A549 (cell line): ENCODE results near the gene DOCK10. TPM values are rescaled to one million over a fixed set of nuclear protein-coding genes. Genes with fewer than 3 reads are reported as not detected.

Experiments
- ATAC-seq, 2 experiments: fragments of 200-7000 bp in 1 of 2; fragments of >200 bp in 1 of 2; cut with Nextera tagmentation in 1 of 2; cut with Tn5 transposase in 1 of 2; 3 replicates each; pipeline versions ENCODE4 v1.8.0 to v1.9.1; 2018 to 2020; ENCODE audit warnings: mild to moderate bottlenecking in 1 of 2, moderate library complexity in 1 of 2
- CTCF ChIA-PET: fragments of 300-600 bp; sonication (Branson Sonifier 250); formaldehyde crosslinking; extraction: SDS; loops from one replicate; lab custom pipeline; 2021; ENCODE audit warnings: antibody characterized with exemption, inconsistent platforms; lab: Yijun Ruan, JAX
- POLR2A ChIA-PET: fragments of 350-600 bp; formaldehyde crosslinking; extraction: SDS; loops from one replicate; lab custom pipeline; 2021; ENCODE audit warnings: antibody characterized with exemption, inconsistent platforms; lab: Yijun Ruan, JAX
- DNase-seq, 2 experiments: peaks; one replicate each; pipeline versions ENCODE4 v3.0.0 to v3.0.0-alpha.2; 2011 to 2016; ENCODE audit warnings: low read depth in 1 of 2, low spot score in 1 of 2
- FAIRE-seq: peaks from 2 replicates; lab custom pipeline; 2011; peaks lifted over from hg19 to GRCh38; lab: Jason Lieb, UNC
- H3K27ac ChIP-seq, 2 experiments: fragments of >200 bp; sonication (Bioruptor Twin); formaldehyde crosslinking; 3 replicates each; pipeline ENCODE4 v1.5.1; 2016 to 2017
- H3K4me1 ChIP-seq: fragments of >200 bp; sonication (Bioruptor Twin); formaldehyde crosslinking; 3 replicates; pipeline ENCODE4 v1.6.1; 2016
- H3K4me2 ChIP-seq: fragments of >200 bp; sonication (Bioruptor Twin); formaldehyde crosslinking; 3 replicates; pipeline ENCODE4 v1.6.1; 2016
- H3K4me3 ChIP-seq: fragments of >200 bp; sonication (Bioruptor Twin); formaldehyde crosslinking; 3 replicates; pipeline ENCODE4 v1.5.1; 2016
- H3K9me3 ChIP-seq: fragments of >200 bp; sonication (Bioruptor Twin); formaldehyde crosslinking; 3 replicates; pipeline ENCODE4 v1.6.1; 2016
- BCL3 ChIP-seq: fragments of >200 bp; sonication (Bioruptor Twin); formaldehyde crosslinking; IDR thresholded peaks from 3 replicates; pipeline ENCODE4 v1.6.1; 2016
- BHLHE40 ChIP-seq: IDR thresholded peaks from 2 replicates; pipeline ENCODE4 v1.6.1; 2012; ENCODE audit warnings: low read depth, low read length, inconsistent platforms
- CTCF ChIP-seq: fragments of >200 bp; sonication (Bioruptor Twin); formaldehyde crosslinking; IDR thresholded peaks from 3 replicates; pipeline ENCODE4 v1.5.1; 2016
- EHMT2 ChIP-seq: fragments of 200-600 bp; sonication (generic); IDR thresholded peaks from 2 replicates; pipeline ENCODE4 v1.6.1; 2016; ENCODE audit warnings: antibody characterized with exemption, low read depth, mild to moderate bottlenecking, moderate library complexity
- ELK1 ChIP-seq: fragments of 150-350 bp; IDR thresholded peaks from 2 replicates; pipeline ENCODE4 v1.6.1; 2014; ENCODE audit warnings: low read depth, mild to moderate bottlenecking, low read length
- FOXS1 ChIP-seq: fragments of 250-450 bp; sonication (Bioruptor Pico); IDR thresholded peaks from 2 replicates; pipeline ENCODE4 v1.5.0; 2020; ENCODE audit warnings: mild to moderate bottlenecking, moderate library complexity
- HOXB13 ChIP-seq: fragments of 250-450 bp; sonication (Bioruptor Pico); IDR thresholded peaks from 2 replicates; pipeline ENCODE4 v1.5.0; 2020; ENCODE audit warnings: low read depth, mild to moderate bottlenecking, moderate library complexity
- JUNB ChIP-seq: fragments of >200 bp; sonication (Bioruptor Twin); formaldehyde crosslinking; IDR thresholded peaks from 2 replicates; pipeline ENCODE4 v1.6.1; 2016
- KDM1A ChIP-seq: fragments of 200-600 bp; sonication (generic); IDR thresholded peaks from 2 replicates; pipeline ENCODE4 v1.6.1; 2016; ENCODE audit warnings: low read depth, mild to moderate bottlenecking
- KDM5A ChIP-seq: fragments of 200-600 bp; sonication (generic); IDR thresholded peaks from 2 replicates; pipeline ENCODE4 v1.6.1; 2016; ENCODE audit warnings: antibody characterized with exemption, mild to moderate bottlenecking
- MAX ChIP-seq: IDR thresholded peaks from 2 replicates; pipeline ENCODE4 v1.6.1; 2012
- MYC ChIP-seq: IDR thresholded peaks from 2 replicates; pipeline ENCODE4 v1.6.1; 2012; ENCODE audit warnings: mild to moderate bottlenecking, inconsistent platforms, low read length, improper control_type of control experiment, borderline replicate concordance
- NPAS2 ChIP-seq: fragments of 250-450 bp; sonication (Bioruptor Pico); IDR thresholded peaks from 2 replicates; pipeline ENCODE4 v1.8.0; 2022; ENCODE audit warnings: mild to moderate bottlenecking, moderate library complexity, borderline replicate concordance
- PBX3 ChIP-seq: IDR thresholded peaks from 2 replicates; pipeline ENCODE4 v1.6.1; 2012
- POLR2AphosphoS2 ChIP-seq: conservative IDR thresholded peaks from 2 replicates; pipeline ENCODE4 v1.6.1; 2012; ENCODE audit warnings: low read length, improper control_type of control experiment, inconsistent platforms
- RAD21 ChIP-seq, 2 experiments: fragments of >200 bp in 1 of 2; sonication (Bioruptor Twin) in 1 of 2; formaldehyde crosslinking in 1 of 2; IDR thresholded peaks in 1 of 2; conservative IDR thresholded peaks in 1 of 2; 2 replicates in 1 of 2; 3 replicates in 1 of 2; pipeline ENCODE4 v1.6.1; 2012 to 2018; ENCODE audit warnings: inconsistent platforms in 1 of 2
- RARB ChIP-seq: fragments of 250-450 bp; sonication (Bioruptor Pico); IDR thresholded peaks from 2 replicates; pipeline ENCODE4 v1.8.0; 2021; ENCODE audit warnings: mild to moderate bottlenecking, moderate library complexity
- RCOR1 ChIP-seq: fragments of 150-350 bp; IDR thresholded peaks from 2 replicates; pipeline ENCODE4 v1.6.1; 2014; ENCODE audit warnings: antibody characterized with exemption, low read length, low read depth
- SREBF2 ChIP-seq: fragments of 450-650 bp; IDR thresholded peaks from 2 replicates; pipeline ENCODE4 v1.6.1; 2014; ENCODE audit warnings: mild to moderate bottlenecking, moderate library complexity
- TFCP2L1 ChIP-seq: fragments of 250-450 bp; sonication (Bioruptor Pico); IDR thresholded peaks from 2 replicates; pipeline ENCODE4 v1.5.0; 2021; ENCODE audit warnings: mild to moderate bottlenecking
- TP53 ChIP-seq: fragments of 250-450 bp; sonication (Bioruptor Pico); IDR thresholded peaks from 2 replicates; pipeline ENCODE4 v1.5.0; 2021; ENCODE audit warnings: mild to moderate bottlenecking, moderate library complexity
- ZNF302 ChIP-seq: fragments of 250-450 bp; sonication (Bioruptor Pico); IDR thresholded peaks from 2 replicates; pipeline ENCODE4 v1.9.0; 2021; ENCODE audit warnings: inconsistent platforms, mild to moderate bottlenecking, moderate library complexity
- WGBS: methylation state at CpG from one replicate; pipeline ENCODE4 v1.1.6; 2017; ENCODE audit errors: missing lambda C conversion rate; 5-methylcytosine and 5-hydroxymethylcytosine counted together
- polyA plus RNA-seq, 4 experiments: library from polyadenylated mRNA; depleted of rRNA in 3 of 4; stranded (reverse); fragments of >200 nt; fragmentation: RNase III in 1 of 4; extraction: RNeasy Plus Mini Kit Qiagen cat#74134 plus additional on column Dnase treatment in 1 of 4; gene quantifications; 2 replicates in 3 of 4; 3 replicates in 1 of 4; pipeline ENCODE4 v1.2.3, GENCODE V29; 2011 to 2017

The DOCK10 gene
- polyA plus RNA-seq, 2 of the 4 experiments (the other 2 are of a cell fraction), result 43.0 to 45.3 TPM

GRCh38 chr2:224958462-224958857 lies 83.8 kb downstream of the DOCK10 start:
- Histone ChIP-seq H3K4me3 (no peak overlapping the region), H3K4me2 (no peak overlapping the region), H3K9me3 (no peaks in the 10 kb centered on the region), H3K27ac (no peak overlapping the region), H3K4me1 (0 out of 3 replicates have a peak, but pooled peaks cover 3% of the 10 kb centered on the region)
- no peak for DNase-seq
- no peak for ATAC-seq
- no peak for FAIRE-seq
- no peak for TF ChIP-seq PBX3
- no peak for TF ChIP-seq BCL3
- no peak for TF ChIP-seq FOXS1 (CRISPR knock-in tag)
- TF ChIP-seq TP53 (CRISPR knock-in tag), result no peak
- no peak for TF ChIP-seq NPAS2
- TF ChIP-seq RCOR1, result no peak
- no peak for TF ChIP-seq RAD21 (conservative IDR thresholded peaks at IDR 0.05 in 1 of 2, IDR thresholded peaks at IDR 0.05 in 1 of 2)
- TF ChIP-seq ZNF302 (CRISPR knock-in tag), result no peak
- no peak for TF ChIP-seq CTCF
- no peak for TF ChIP-seq ELK1
- no peak for TF ChIP-seq KDM1A
- TF ChIP-seq RARB (CRISPR knock-in tag), result no peak
- TF ChIP-seq JUNB, result no peak
- TF ChIP-seq TFCP2L1 (CRISPR knock-in tag), result no peak
- TF ChIP-seq HOXB13 (CRISPR knock-in tag), result no peak
- no peak for TF ChIP-seq MYC
- POLR2A ChIA-PET, result no interaction called here
- CTCF ChIA-PET, result no interaction called here
- WGBS, result 95% methylated on average over 3 of the region's 3 CpGs

GRCh38 chr2:224957540-224958461 lies 84.5 kb downstream of the DOCK10 start:
- H3K4me2 ChIP-seq, result no peak overlapping the region
- 90% methylated on average over 8 of the region's 8 CpGs for WGBS

GRCh38 chr2:224956706-224957105 lies 85.6 kb downstream of the DOCK10 start:
- 92% methylated on average over 3 of the region's 3 CpGs for WGBS
- DNase-seq, result no peak
- Histone ChIP-seq H3K27ac (no peak overlapping the region), H3K4me1 (0 out of 3 replicates have a peak, but pooled peaks cover 3% of the 10 kb centered on the region)
- ChIA-PET POLR2A (no interaction called here), CTCF (interaction anchor here (0.6 kb wide), 1 partner anchor 16 kb away, joined by 3 read pairs; no protein-coding TSS in a partner anchor)
- no peak for TF ChIP-seq MAX
- TF ChIP-seq HOXB13 (CRISPR knock-in tag), result no peak
- TF ChIP-seq SREBF2, result no peak
- no peak for TF ChIP-seq POLR2AphosphoS2
- no peak for TF ChIP-seq EHMT2
- no peak for TF ChIP-seq KDM5A
- TF ChIP-seq, all 56 proteins: peak for 0
- Histone ChIP-seq H3K4me2 (no peak overlapping the region), H3K4me3 (no peak overlapping the region), H3K9me3 (no peaks in the 10 kb centered on the region)
- no peak for ATAC-seq
- FAIRE-seq, result no peak

More at GRCh38 chr2:224957540-224958461, 84.5 kb downstream of the DOCK10 start:
- H3K4me3 ChIP-seq, result no peak overlapping the region
- 0 out of 3 replicates have a peak, but pooled peaks cover 3% of the 10 kb centered on the region for H3K4me1 ChIP-seq
- ChIA-PET POLR2A (no interaction called here), CTCF (no interaction called here)
- DNase-seq (no peak), FAIRE-seq (no peak), ATAC-seq (no peak)
- H3K9me3 ChIP-seq, result no peaks in the 10 kb centered on the region
- no peak overlapping the region for H3K27ac ChIP-seq
- no peak for TF ChIP-seq BHLHE40
